Right ventricle myocardium superior (tissue), 1 donor: ENCODE measurements around the gene MRPL24. TPM values are rescaled to one million over a fixed set of nuclear protein-coding genes. Genes with fewer than 3 reads are reported as not detected.
"Not testable (repeated sequence)": the region's sequence is repeated elsewhere in the genome, so short reads cannot be mapped to it uniquely, and the experiment has no call there.

ENCODE experiments used
- ATAC-seq: fragments of 200-7000 bp; cut with Tn5 transposase; one replicate; pipeline ENCODE4 v1.9.1; 2020; ENCODE audit warnings: mild to moderate bottlenecking; ENCODE audit not compliant: poor library complexity
- DNase-seq: peaks from one replicate; pipeline ENCODE4 v3.0.0-alpha.2; 2020
- intact Hi-C: fragments of 100-400 bp; cut with DNase I; formaldehyde crosslinking; loops from one replicate; pipeline ENCODE4 v1.11.2; 2022
- total RNA-seq: library from RNA; stranded (reverse); fragmentation: NEBNext Ultra II Directional; extraction: Animal tissue kit (Norgen Biotek cat#: 25700); gene quantifications from one replicate; pipeline ENCODE4 v1.2.1, GENCODE V29; 2021
- donor health status: DM: no; HTN: yes; CAD: no; lungs with severe emphysema.

The MRPL24 gene
- total RNA-seq, 1 donor from 2014 or later, result 99.8 TPM

GRCh38 chr1:156765666-156766065 lies 24.8 kb upstream of the MRPL24 start:
- DNase-seq (no peak), ATAC-seq (no peak)
- intact Hi-C loops, result no loop called here

GRCh38 chr1:156765136-156765535 lies 24.2 kb upstream of the MRPL24 start:
- intact Hi-C loops, ATAC-seq, DNase-seq: not testable (repeated sequence)

GRCh38 chr1:156760796-156761104 lies 19.9 kb upstream of the MRPL24 start:
- DNase-seq, result no peak
- intact Hi-C loops, result no loop called here
- ATAC-seq, result no peak

- no peak for ATAC-seq
- peak; percentile 22 for DNase-seq
- intact Hi-C loops, result no loop called here
These were observed 19.4 kb upstream of the MRPL24 start for GRCh38 chr1:156760092-156760795.

GRCh38 chr1:156757572-156758253 lies 16.8 kb upstream of the MRPL24 start:
- intact Hi-C loops, ATAC-seq: not testable (repeated sequence)
- DNase-seq, result peak; percentile 8

- no peak for ATAC-seq
- intact Hi-C loops, result no loop called here
- DNase-seq, result no peak
These were observed 15.5 kb upstream of the MRPL24 start for GRCh38 chr1:156756355-156756754.

- intact Hi-C loops, result no loop called here
- DNase-seq, result no peak
- no peak for ATAC-seq
These were observed 14.7 kb upstream of the MRPL24 start for GRCh38 chr1:156755527-156755950.

- intact Hi-C loops, result no loop called here
These were observed 13.3 kb upstream of the MRPL24 start for GRCh38 chr1:156754219-156754618.

GRCh38 chr1:156752843-156753482 lies 12.1 kb upstream of the MRPL24 start:
- no peak for ATAC-seq
- peak; percentile 37 for DNase-seq
- intact Hi-C loops, result no loop called here

More at GRCh38 chr1:156754219-156754618, 13.3 kb upstream of the MRPL24 start:
- DNase-seq (peak; percentile 14), ATAC-seq (no peak)

GRCh38 chr1:156751757-156752481 lies 11.0 kb upstream of the MRPL24 start:
- ATAC-seq (peak; percentile 81), DNase-seq (peak; percentile 98)
- intact Hi-C loops, result no loop called here

GRCh38 chr1:156751451-156751756 lies 10.5 kb upstream of the MRPL24 start, which contains the start of gene HDGF:
HDGF (minus strand) TSS chr1:156751675; CDS start chr1:156751429, 246 bp downstream.
- no peak for ATAC-seq
- no peak for DNase-seq
- intact Hi-C loops, result no loop called here

- intact Hi-C loops, result no loop called here
- DNase-seq (peak; percentile 76), ATAC-seq (peak; percentile 2)
These were observed 10.0 kb upstream of the MRPL24 start for GRCh38 chr1:156750711-156751450.

- intact Hi-C loops, result no loop called here
- ATAC-seq (no peak), DNase-seq (peak; percentile 39)
These were observed 9.3 kb upstream of the MRPL24 start for GRCh38 chr1:156750191-156750672.

- peak; percentile 30 for DNase-seq
- ATAC-seq, result no peak
- intact Hi-C loops, result no loop called here
These were observed 8.7 kb upstream of the MRPL24 start for GRCh38 chr1:156749419-156750118.

GRCh38 chr1:156748670-156749418 lies 8.0 kb upstream of the MRPL24 start:
- DNase-seq, result peak; percentile 71
- intact Hi-C loops, result no loop called here
- peak; percentile 8 for ATAC-seq

GRCh38 chr1:156747742-156748669 lies 7.1 kb upstream of the MRPL24 start:
- DNase-seq (peak; percentile 44), ATAC-seq (peak; percentile 4)
- intact Hi-C loops, result no loop called here
